T-cell (primary cell): ENCODE data around the gene CRKL. TPM values are rescaled to one million over a fixed set of nuclear protein-coding genes. Genes with fewer than 3 reads are reported as not detected.
"Not testable (repeated sequence)": the region's sequence is repeated elsewhere in the genome, so short reads cannot be mapped to it uniquely, and the experiment has no call there.

Source experiments
- ATAC-seq, 4 experiments: fragments of 200-7000 bp in 3 of 4; fragments of 150-1000 bp in 1 of 4; cut with Tn5 transposase; replicated peaks in 1 of 4; 1 replicate in 3 of 4; 2 replicates in 1 of 4; pipeline ENCODE4 v1.10.0; 2021; ENCODE audit warnings: moderate library complexity in 3 of 4, mild to moderate bottlenecking in 2 of 4, moderate number of reproducible peaks in 1 of 4
- CTCF ChIA-PET, 2 donors: fragments of 300-600 bp; sonication (Branson Sonifier 250); formaldehyde crosslinking; loops; one replicate each; lab custom pipeline; 2022; ENCODE audit warnings: antibody characterized with exemption in 2 of 2; lab: Charles Lee
- POLR2A ChIA-PET, 2 donors: fragments of 300-600 bp; sonication (Branson Sonifier 250); formaldehyde crosslinking; loops; one replicate each; lab custom pipeline; 2022; ENCODE audit warnings: antibody characterized with exemption in 2 of 2; lab: Charles Lee
- DNase-seq, 35 experiments: peaks; one replicate each; pipeline versions ENCODE4 v3.0.0 to v3.0.0-alpha.2; 2013 to 2023
- H3K27ac ChIP-seq: one replicate; pipeline ENCODE4 v1.5.1; 2013; ENCODE audit warnings: low read length
- H3K27me3 ChIP-seq, 2 experiments: replicated peaks in 1 of 2; 1 replicate in 1 of 2; 2 replicates in 1 of 2; pipeline versions ENCODE4 v1.6.1 to v1.7.0; 2013; ENCODE audit warnings: low read length in 1 of 2, mixed read lengths in 1 of 2; ENCODE audit not compliant: control insufficient read depth in 2 of 2, insufficient read depth in 2 of 2; ENCODE audit errors: extremely low read depth in 1 of 2
- H3K36me3 ChIP-seq, 2 donors: 1 replicate in 1 of 2; 2 replicates in 1 of 2; pipeline versions ENCODE4 v1.6.1 to v1.7.0; 2013; ENCODE audit warnings: low read length in 1 of 2; ENCODE audit not compliant: control insufficient read depth in 2 of 2, insufficient read depth in 1 of 2; ENCODE audit errors: extremely low read depth in 1 of 2
- H3K4me1 ChIP-seq, 2 experiments: 1 replicate in 1 of 2; 2 replicates in 1 of 2; pipeline versions ENCODE4 v1.6.1 to v1.7.0; 2013; ENCODE audit warnings: low read length in 2 of 2, mixed read lengths in 1 of 2; ENCODE audit not compliant: insufficient read depth in 2 of 2, control insufficient read depth in 1 of 2; ENCODE audit errors: extremely low read depth in 1 of 2
- H3K4me3 ChIP-seq, 2 donors: 1 replicate in 1 of 2; 2 replicates in 1 of 2; pipeline versions ENCODE4 v1.5.1 to v1.7.0; 2013; ENCODE audit warnings: mild to moderate bottlenecking in 2 of 2, low read length in 1 of 2, moderate library complexity in 1 of 2; ENCODE audit not compliant: control insufficient read depth in 1 of 2; ENCODE audit errors: extremely low read depth in 1 of 2
- H3K9me3 ChIP-seq: 2 replicates; pipeline ENCODE4 v1.7.0; 2013
- H3K27ac Mint-ChIP-seq, 2 donors: one replicate each; pipeline ENCODE4 v1.8.0; 2020 to 2021; ENCODE audit warnings: mild to moderate bottlenecking in 2 of 2, mixed read lengths in 2 of 2
- H3K27me3 Mint-ChIP-seq, 2 donors: one replicate each; pipeline ENCODE4 v1.8.0; 2021 to 2022; ENCODE audit warnings: mixed read lengths in 2 of 2
- H3K36me3 Mint-ChIP-seq: one replicate; pipeline ENCODE4 v1.8.0; 2021; ENCODE audit warnings: mixed read lengths
- H3K4me1 Mint-ChIP-seq, 3 donors: one replicate each; pipeline ENCODE4 v1.8.0; 2020 to 2022; ENCODE audit warnings: mixed read lengths in 3 of 3, mild to moderate bottlenecking in 1 of 3
- H3K4me3 Mint-ChIP-seq, 3 donors: one replicate each; pipeline ENCODE4 v1.8.0; 2020 to 2022; ENCODE audit warnings: mild to moderate bottlenecking in 3 of 3, mixed read lengths in 3 of 3, moderate library complexity in 3 of 3
- H3K9me3 Mint-ChIP-seq, 3 donors: one replicate each; pipeline ENCODE4 v1.8.0; 2020 to 2022; ENCODE audit warnings: mixed read lengths in 3 of 3
- WGBS: methylation state at CpG from one replicate; pipeline ENCODE4 v1.1.5; 2013; ENCODE audit warnings: missing lambda C conversion rate; ENCODE audit not compliant: insufficient coverage; 5-methylcytosine and 5-hydroxymethylcytosine counted together
- total RNA-seq, 35 experiments: library from RNA in 6 of 35; stranded (reverse) in 6 of 35; fragments of 120-200 nt in 1 of 35; gene quantifications; one replicate each; pipeline versions ENCODE4 v1.2.1 to v1.2.4 and lab custom pipeline; 2013 to 2026

Gene CRKL
- total RNA-seq, 5 donors from 2014 or later (not counting 1 experiment from before 2014, with no cell fraction given) = 41.7 to 87.7 (median 85.4) TPM

GRCh38 chr22:20942203-20942902, 25.1 kb downstream of the CRKL start:
- CTCF ChIA-PET, H3K9me3 ChIP-seq, H3K4me3 ChIP-seq, H3K27ac Mint-ChIP-seq, POLR2A ChIA-PET, H3K27me3 ChIP-seq, DNase-seq, H3K27me3 Mint-ChIP-seq, ATAC-seq, H3K36me3 ChIP-seq, H3K9me3 Mint-ChIP-seq, H3K4me3 Mint-ChIP-seq, H3K27ac ChIP-seq: not testable (repeated sequence)
- peaks cover 87 to 94% (median 90%) of the 10 kb centered on the region in 3 donors for H3K4me1 Mint-ChIP-seq
- peaks cover 30% of the 10 kb centered on the region for H3K36me3 Mint-ChIP-seq
- 100% methylated on average over 2 of the region's 7 CpGs for WGBS
- peaks cover 4 to 48% of the 10 kb centered on the region in 2 experiments for H3K4me1 ChIP-seq

GRCh38 chr22:20943104-20943933, 26.1 kb downstream of the CRKL start:
- H3K36me3 ChIP-seq = peaks cover 0 to 7% of the 10 kb centered on the region in 2 donors
- no peak overlapping the region for H3K27ac Mint-ChIP-seq
- H3K27me3 Mint-ChIP-seq = no peaks in the 10 kb centered on the region
- no peaks in the 10 kb centered on the region for H3K27me3 ChIP-seq
- H3K4me1 ChIP-seq = peaks cover 4 to 41% of the 10 kb centered on the region in 2 experiments
- H3K9me3 Mint-ChIP-seq = no peaks in the 10 kb centered on the region
- ATAC-seq (no peak), DNase-seq (no peak)
- 100% methylated on average over 2 of the region's 8 CpGs for WGBS
- H3K4me3 ChIP-seq = no peak overlapping the region
- POLR2A ChIA-PET = interaction anchor here in 1 of 2 donors (0.6 kb wide), 2 partner anchors 12 to 29 kb away, joined by 4 read pairs; no protein-coding TSS in a partner anchor
- peaks cover 85 to 92% (median 88%) of the 10 kb centered on the region in 3 donors for H3K4me1 Mint-ChIP-seq
- H3K9me3 ChIP-seq = no peaks in the 10 kb centered on the region
- CTCF ChIA-PET = interaction anchor here (0.6 kb wide), 3 partner anchors 16 to 563 kb away, joined by 3 read pairs; no protein-coding TSS in a partner anchor
- H3K27ac ChIP-seq = no peak overlapping the region
- peaks cover 27% of the 10 kb centered on the region for H3K36me3 Mint-ChIP-seq
- H3K4me3 Mint-ChIP-seq = no peak overlapping the region

GRCh38 chr22:20944042-20944441, 26.8 kb downstream of the CRKL start:
- CTCF ChIA-PET = interaction anchor here (0.6 kb wide), 3 partner anchors 15 to 564 kb away, joined by 3 read pairs; no protein-coding TSS in a partner anchor
- Mint-ChIP-seq H3K36me3 (peaks cover 23% of the 10 kb centered on the region), H3K9me3 (no peaks in the 10 kb centered on the region), H3K4me3 (no peak overlapping the region), H3K27me3 (no peaks in the 10 kb centered on the region), H3K4me1 (peaks cover 86 to 88% (median 87%) of the 10 kb centered on the region in 3 donors), H3K27ac (no peak overlapping the region)
- Histone ChIP-seq H3K27ac (no peak overlapping the region), H3K36me3 (peaks cover 0 to 10% of the 10 kb centered on the region in 2 donors), H3K27me3 (no peaks in the 10 kb centered on the region), H3K4me1 (peaks cover 4 to 44% of the 10 kb centered on the region in 2 experiments), H3K4me3 (no peak overlapping the region), H3K9me3 (no peaks in the 10 kb centered on the region)
- no peak for ATAC-seq
- no CpG with 5 or more reads among the region's 1 CpG for WGBS
- POLR2A ChIA-PET = interaction anchor here in 1 of 2 donors (0.6 kb wide), 2 partner anchors 11 to 29 kb away, joined by 4 read pairs; no protein-coding TSS in a partner anchor
- no peak for DNase-seq

- WGBS = 80% methylated on average over 1 of the region's 2 CpGs
- Mint-ChIP-seq H3K9me3 (no peaks in the 10 kb centered on the region), H3K4me3 (no peak overlapping the region), H3K27me3 (no peaks in the 10 kb centered on the region), H3K36me3 (peaks cover 28% of the 10 kb centered on the region), H3K27ac (no peak overlapping the region), H3K4me1 (peaks cover 82 to 88% (median 83%) of the 10 kb centered on the region in 3 donors)
- Histone ChIP-seq H3K36me3 (peaks cover 0 to 21% of the 10 kb centered on the region in 2 donors), H3K27ac (no peak overlapping the region), H3K9me3 (no peaks in the 10 kb centered on the region), H3K4me1 (peaks cover 4 to 43% of the 10 kb centered on the region in 2 experiments), H3K4me3 (no peak overlapping the region), H3K27me3 (no peaks in the 10 kb centered on the region)
- CTCF ChIA-PET = no interaction called here
- ATAC-seq = no peak
- no peak for DNase-seq
- POLR2A ChIA-PET = no interaction called here
Measured at GRCh38 chr22:20945578-20945934, 28.3 kb downstream of the CRKL start.

DNA sequence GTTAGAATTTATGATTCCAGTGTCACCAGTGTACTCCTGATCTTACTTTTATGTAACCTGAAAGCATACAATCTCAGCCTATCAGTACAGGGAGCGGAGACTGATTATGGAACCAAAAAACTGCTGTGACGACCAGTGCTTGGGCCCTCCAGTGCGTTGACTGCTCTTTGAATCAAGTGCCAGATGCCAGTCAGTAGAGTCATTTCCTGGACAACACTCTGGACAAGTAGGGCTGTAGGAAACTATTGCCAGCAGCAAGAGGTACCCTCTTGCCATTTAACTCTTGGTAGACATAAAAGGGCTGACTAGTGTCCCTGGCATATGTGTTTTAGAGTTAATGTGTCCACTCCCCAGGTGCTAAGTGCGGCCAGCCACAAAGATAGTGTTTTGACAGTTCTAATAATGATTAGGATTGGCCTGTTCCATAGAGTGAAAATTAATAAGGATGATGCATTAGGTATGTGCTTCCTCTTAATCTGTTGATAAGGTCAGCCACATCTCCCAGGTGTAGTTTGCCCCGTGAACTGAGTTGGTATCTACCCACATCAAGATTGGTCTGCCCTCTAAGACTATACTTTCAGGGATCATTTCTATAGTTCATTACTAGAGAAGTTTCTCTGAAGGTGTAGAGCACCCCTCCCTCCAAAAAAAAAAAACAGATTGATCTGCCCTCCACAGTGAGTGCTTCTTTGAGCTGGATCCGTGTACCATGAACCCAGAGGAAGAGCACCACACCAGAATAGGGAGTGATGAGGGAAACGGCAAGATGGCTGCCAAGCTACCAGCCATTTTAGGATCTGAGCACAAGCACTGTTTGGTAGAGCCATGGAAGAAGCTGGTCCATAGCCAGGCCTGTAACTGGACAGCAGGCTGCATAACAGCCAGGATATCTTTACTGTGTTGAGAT, 29.1 kb downstream of the CRKL start:
- DNase-seq (no peak), ATAC-seq (no peak)
- H3K4me3 ChIP-seq = no peak overlapping the region
- Mint-ChIP-seq H3K4me1 (peaks cover 75 to 80% (median 76%) of the 10 kb centered on the region in 3 donors), H3K36me3 (peaks cover 26% of the 10 kb centered on the region), H3K4me3 (no peak overlapping the region), H3K27me3 (no peaks in the 10 kb centered on the region), H3K27ac (peak overlapping the region in 1 of 2 donors; percentile 52), H3K9me3 (no peaks in the 10 kb centered on the region)
- H3K27ac ChIP-seq = no peak overlapping the region
- ChIA-PET CTCF (interaction anchor here in 1 of 2 donors (0.7 kb wide), 1 partner anchor 980 kb away, joined by 4 read pairs; no protein-coding TSS in a partner anchor), POLR2A (interaction anchor here in 1 of 2 donors (0.7 kb wide), 1 partner anchor 21 kb away, joined by 4 read pairs; no protein-coding TSS in a partner anchor)
- no peaks in the 10 kb centered on the region for H3K27me3 ChIP-seq
- WGBS = 83% methylated on average over 5 of the region's 7 CpGs
- peaks cover 6 to 27% of the 10 kb centered on the region in 2 donors for H3K36me3 ChIP-seq
- peaks cover 4 to 37% of the 10 kb centered on the region in 2 experiments for H3K4me1 ChIP-seq
- H3K9me3 ChIP-seq = no peaks in the 10 kb centered on the region
